Measurements from ENCODE around the gene PXDN.

PXDN gene

DNA sequence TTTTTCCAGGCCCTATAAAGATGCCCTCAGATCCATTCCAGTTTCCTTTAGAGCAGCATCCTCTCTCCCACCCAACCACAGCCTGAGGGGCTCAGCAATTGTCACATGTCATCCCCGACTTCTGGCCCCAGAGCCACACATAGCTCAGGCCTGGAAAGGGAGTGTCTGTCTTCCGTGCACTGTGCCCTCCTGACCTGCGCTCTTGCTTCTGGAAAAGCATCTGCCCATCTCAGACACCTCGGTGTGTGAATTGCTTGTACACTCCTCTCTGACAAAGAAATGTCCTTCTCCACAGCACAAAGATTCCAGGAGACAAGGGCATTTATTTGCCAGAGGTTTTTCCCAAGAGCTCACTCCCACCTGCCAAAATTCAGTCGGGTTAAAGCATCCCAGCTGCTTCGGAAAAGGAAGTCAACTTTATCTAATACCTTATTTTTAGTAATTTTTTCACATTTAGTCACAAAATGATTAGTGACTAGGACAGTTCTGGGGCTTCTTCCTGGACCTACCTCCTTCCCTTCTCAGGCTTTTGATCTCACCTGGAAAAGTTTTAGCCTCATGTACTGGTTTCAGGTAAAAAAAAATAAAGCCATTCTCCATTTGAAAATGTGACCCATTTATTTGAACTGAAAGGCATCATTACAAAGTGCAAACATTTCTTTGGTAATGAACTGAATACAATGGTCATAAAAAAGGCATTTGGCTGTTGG lies 112.9 kb downstream of the PXDN start:
- no peaks in the 10 kb centered on the region for H3K36me3 ChIP-seq (ENCODE audit: control insufficient read depth, insufficient read depth, low read length)
- no peak for DNase-seq (ENCODE audit: extremely low read depth, insufficient read length)
- H3K4me3 ChIP-seq (replicated peaks; ENCODE audit: low read depth, low read length) = no peak overlapping the region
- TF ChIP-seq, protein P1, sequence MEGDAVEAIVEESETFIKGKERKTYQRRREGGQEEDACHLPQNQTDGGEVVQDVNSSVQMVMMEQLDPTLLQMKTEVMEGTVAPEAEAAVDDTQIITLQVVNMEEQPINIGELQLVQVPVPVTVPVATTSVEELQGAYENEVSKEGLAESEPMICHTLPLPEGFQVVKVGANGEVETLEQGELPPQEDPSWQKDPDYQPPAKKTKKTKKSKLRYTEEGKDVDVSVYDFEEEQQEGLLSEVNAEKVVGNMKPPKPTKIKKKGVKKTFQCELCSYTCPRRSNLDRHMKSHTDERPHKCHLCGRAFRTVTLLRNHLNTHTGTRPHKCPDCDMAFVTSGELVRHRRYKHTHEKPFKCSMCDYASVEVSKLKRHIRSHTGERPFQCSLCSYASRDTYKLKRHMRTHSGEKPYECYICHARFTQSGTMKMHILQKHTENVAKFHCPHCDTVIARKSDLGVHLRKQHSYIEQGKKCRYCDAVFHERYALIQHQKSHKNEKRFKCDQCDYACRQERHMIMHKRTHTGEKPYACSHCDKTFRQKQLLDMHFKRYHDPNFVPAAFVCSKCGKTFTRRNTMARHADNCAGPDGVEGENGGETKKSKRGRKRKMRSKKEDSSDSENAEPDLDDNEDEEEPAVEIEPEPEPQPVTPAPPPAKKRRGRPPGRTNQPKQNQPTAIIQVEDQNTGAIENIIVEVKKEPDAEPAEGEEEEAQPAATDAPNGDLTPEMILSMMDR (IDR thresholded peaks at IDR 0.05; ENCODE audit: insufficient read depth, low read length, poor library complexity, severe bottlenecking) = no peak
- no peaks in the 10 kb centered on the region for H3K27me3 ChIP-seq (replicated peaks; ENCODE audit: control insufficient read depth, insufficient read depth, low read length)

DNA sequence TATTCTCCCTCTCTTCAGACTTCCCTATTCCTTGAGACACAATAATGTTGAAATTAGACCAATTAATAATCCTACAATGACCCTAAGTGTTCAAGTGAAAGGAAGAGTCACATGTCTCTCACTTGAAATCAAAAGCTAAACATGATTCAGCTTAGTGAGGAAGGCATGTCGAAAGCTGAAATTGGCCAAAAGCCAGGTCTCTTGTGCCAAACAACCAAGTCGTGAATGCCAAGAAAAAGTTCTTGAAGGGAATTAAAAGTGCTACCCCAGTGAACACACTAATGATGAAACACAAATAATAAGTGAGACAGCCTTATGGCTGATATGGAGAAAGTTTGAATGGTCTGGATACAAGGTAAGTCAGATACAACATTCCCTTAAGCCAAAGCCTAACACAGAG lies 115.4 kb downstream of the PXDN start:
- DNase-seq (ENCODE audit: extremely low read depth, insufficient read length) = no peak
- Histone ChIP-seq H3K36me3 (ENCODE audit: control insufficient read depth, insufficient read depth, low read length) (no peaks in the 10 kb centered on the region), H3K4me3 (replicated peaks; ENCODE audit: low read depth, low read length) (no peak overlapping the region), H3K27me3 (replicated peaks; ENCODE audit: control insufficient read depth, insufficient read depth, low read length) (no peaks in the 10 kb centered on the region)
- TF ChIP-seq, protein P1 (IDR thresholded peaks at IDR 0.05; ENCODE audit: insufficient read depth, low read length, poor library complexity, severe bottlenecking) = no peak

DNA sequence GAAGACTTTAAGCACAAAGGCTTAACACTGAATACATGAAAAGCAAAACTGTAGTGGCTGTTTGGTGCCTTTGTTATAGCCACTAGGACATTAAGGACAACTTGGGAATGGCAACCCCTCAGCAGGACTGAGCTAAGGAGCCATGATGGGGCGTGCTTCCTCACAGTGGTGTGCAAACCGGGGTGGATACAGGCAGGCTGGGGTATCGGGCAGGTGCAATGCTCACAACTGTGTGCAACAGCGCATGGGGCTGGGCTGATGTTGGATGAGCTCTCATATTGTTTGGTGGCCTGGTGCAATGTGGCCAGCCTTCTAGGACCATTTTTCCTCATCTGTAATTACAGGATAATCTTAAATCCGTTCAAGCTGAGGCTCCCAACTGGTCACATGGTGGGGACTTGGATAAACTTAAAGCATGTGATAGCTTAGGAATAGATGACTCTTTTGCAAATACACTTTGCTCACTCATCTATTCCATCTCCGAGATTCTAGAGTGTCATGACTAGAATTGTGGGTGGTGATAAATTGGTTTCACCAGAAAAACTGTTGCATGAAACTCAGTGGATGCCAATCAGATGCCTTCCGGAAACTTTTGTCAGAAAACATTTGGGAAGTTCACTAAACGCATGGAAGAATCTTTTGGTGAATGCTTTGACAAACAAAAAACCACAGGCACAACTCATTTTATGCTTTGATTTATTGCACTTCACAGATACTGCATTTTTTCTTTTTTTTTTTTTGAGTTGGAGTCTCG lies 116.5 kb downstream of the PXDN start:
- TF ChIP-seq, protein P1 (IDR thresholded peaks at IDR 0.05; ENCODE audit: insufficient read depth, low read length, poor library complexity, severe bottlenecking) = no peak
- DNase-seq (ENCODE audit: extremely low read depth, insufficient read length) = no peak
- Histone ChIP-seq H3K4me3 (replicated peaks; ENCODE audit: low read depth, low read length) (no peak overlapping the region), H3K27me3 (replicated peaks; ENCODE audit: control insufficient read depth, insufficient read depth, low read length) (no peaks in the 10 kb centered on the region), H3K36me3 (ENCODE audit: control insufficient read depth, insufficient read depth, low read length) (no peaks in the 10 kb centered on the region)

- H3K27me3 ChIP-seq (replicated peaks; ENCODE audit: control insufficient read depth, insufficient read depth, low read length) = no peaks in the 10 kb centered on the region
- H3K36me3 ChIP-seq (ENCODE audit: control insufficient read depth, insufficient read depth, low read length) = no peaks in the 10 kb centered on the region
- H3K4me3 ChIP-seq (replicated peaks; ENCODE audit: low read depth, low read length) = no peak overlapping the region
- TF ChIP-seq, protein P1 (IDR thresholded peaks at IDR 0.05; ENCODE audit: insufficient read depth, low read length, poor library complexity, severe bottlenecking) = no peak
- DNase-seq (ENCODE audit: extremely low read depth, insufficient read length) = no peak
These were observed 118.0 kb downstream of the PXDN start for GRCh38 chr2:1626271-1626681.

GRCh38 chr2:1625281-1626001 lies 118.9 kb downstream of the PXDN start:
- DNase-seq (ENCODE audit: extremely low read depth, insufficient read length) = no peak
- Histone ChIP-seq H3K36me3 (ENCODE audit: control insufficient read depth, insufficient read depth, low read length) (no peaks in the 10 kb centered on the region), H3K4me3 (replicated peaks; ENCODE audit: low read depth, low read length) (no peak overlapping the region), H3K27me3 (replicated peaks; ENCODE audit: control insufficient read depth, insufficient read depth, low read length) (no peaks in the 10 kb centered on the region)
- TF ChIP-seq, protein P1 (IDR thresholded peaks at IDR 0.05; ENCODE audit: insufficient read depth, low read length, poor library complexity, severe bottlenecking) = no peak

All from GM06990 (cell line).